ENCODE results near the gene OTOG.

DNA sequence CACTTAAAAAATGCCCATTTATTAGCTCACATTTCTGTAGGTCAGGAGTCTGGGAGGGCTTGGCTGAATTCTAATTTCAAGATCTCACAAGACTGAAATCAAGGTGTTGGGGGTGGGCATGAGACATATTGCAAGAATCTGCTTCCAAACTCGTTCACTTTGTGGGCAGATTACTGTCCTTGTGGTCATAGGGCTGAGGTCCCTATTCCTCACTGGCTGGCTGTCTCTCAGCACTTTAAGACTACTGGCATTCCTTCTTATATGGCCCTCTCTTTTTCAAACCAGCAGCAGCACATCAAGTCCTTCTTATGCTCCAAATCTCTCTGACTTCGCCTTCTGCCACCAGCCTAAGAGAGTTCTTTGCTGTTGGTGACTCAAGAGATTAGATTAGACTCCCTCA lies 144.5 kb downstream of the OTOG start:
- TF ChIP-seq, protein P1, sequence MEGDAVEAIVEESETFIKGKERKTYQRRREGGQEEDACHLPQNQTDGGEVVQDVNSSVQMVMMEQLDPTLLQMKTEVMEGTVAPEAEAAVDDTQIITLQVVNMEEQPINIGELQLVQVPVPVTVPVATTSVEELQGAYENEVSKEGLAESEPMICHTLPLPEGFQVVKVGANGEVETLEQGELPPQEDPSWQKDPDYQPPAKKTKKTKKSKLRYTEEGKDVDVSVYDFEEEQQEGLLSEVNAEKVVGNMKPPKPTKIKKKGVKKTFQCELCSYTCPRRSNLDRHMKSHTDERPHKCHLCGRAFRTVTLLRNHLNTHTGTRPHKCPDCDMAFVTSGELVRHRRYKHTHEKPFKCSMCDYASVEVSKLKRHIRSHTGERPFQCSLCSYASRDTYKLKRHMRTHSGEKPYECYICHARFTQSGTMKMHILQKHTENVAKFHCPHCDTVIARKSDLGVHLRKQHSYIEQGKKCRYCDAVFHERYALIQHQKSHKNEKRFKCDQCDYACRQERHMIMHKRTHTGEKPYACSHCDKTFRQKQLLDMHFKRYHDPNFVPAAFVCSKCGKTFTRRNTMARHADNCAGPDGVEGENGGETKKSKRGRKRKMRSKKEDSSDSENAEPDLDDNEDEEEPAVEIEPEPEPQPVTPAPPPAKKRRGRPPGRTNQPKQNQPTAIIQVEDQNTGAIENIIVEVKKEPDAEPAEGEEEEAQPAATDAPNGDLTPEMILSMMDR (IDR thresholded peaks at IDR 0.05; ENCODE audit: insufficient read depth, low read length, poor library complexity, severe bottlenecking): no peak
- TF ChIP-seq EZH2phosphoT487 (conservative IDR thresholded peaks at IDR 0.05; ENCODE audit: low read length): no peak

Measured in SU-DHL-6 (cell line).